T1000 (cell line): ENCODE data around the gene KPNB1.

Source experiments
- DNase-seq: peaks from one replicate; lab custom pipeline; 2025; ENCODE audit warnings: mixed read lengths; lab: John Stamatoyannopoulos, UW

The KPNB1 gene

GRCh38 chr17:47649153-47649971, at the start of gene KPNB1:
Gene KPNB1 (plus strand): TSS chr17:47649919. CDS start chr17:47650245, 326 bp downstream.
- peak; percentile 99 for DNase-seq

- no peak for DNase-seq
These were observed 45.7 kb upstream of the KPNB1 start for GRCh38 chr17:47603830-47604597.

GRCh38 chr17:47604598-47604927, 45.2 kb upstream of the KPNB1 start:
- DNase-seq = no peak

GRCh38 chr17:47605011-47605410, 44.7 kb upstream of the KPNB1 start:
- DNase-seq = no peak

- DNase-seq = no peak
These were observed 42.2 kb upstream of the KPNB1 start for GRCh38 chr17:47607481-47607880.

- no peak for DNase-seq
These were observed 38.1 kb upstream of the KPNB1 start for GRCh38 chr17:47611372-47612350.

GRCh38 chr17:47615766-47616424, 33.8 kb upstream of the KPNB1 start:
- no peak for DNase-seq

- no peak for DNase-seq
These were observed 31.3 kb upstream of the KPNB1 start for GRCh38 chr17:47618410-47618809.

- no peak for DNase-seq
These were observed 29.0 kb upstream of the KPNB1 start for GRCh38 chr17:47620503-47621245.

- peak; percentile 79 for DNase-seq
These were observed 28.2 kb upstream of the KPNB1 start for GRCh38 chr17:47621293-47622179.

- no peak for DNase-seq
These were observed 27.6 kb upstream of the KPNB1 start for GRCh38 chr17:47622180-47622549.

GRCh38 chr17:47624727-47625068, 25.0 kb upstream of the KPNB1 start:
- DNase-seq = no peak

- DNase-seq = no peak
These were observed 21.6 kb upstream of the KPNB1 start for GRCh38 chr17:47628014-47628566.

GRCh38 chr17:47629826-47630225, 19.9 kb upstream of the KPNB1 start:
- DNase-seq = no peak

- DNase-seq = no peak
These were observed 19.1 kb upstream of the KPNB1 start for GRCh38 chr17:47630614-47631013.

GRCh38 chr17:47632991-47633390, 16.7 kb upstream of the KPNB1 start:
- DNase-seq = no peak

- no peak for DNase-seq
These were observed 15.7 kb upstream of the KPNB1 start for GRCh38 chr17:47633996-47634395.

GRCh38 chr17:47634870-47635269, 14.8 kb upstream of the KPNB1 start:
- no peak for DNase-seq

GRCh38 chr17:47635734-47636133, 14.0 kb upstream of the KPNB1 start:
- no peak for DNase-seq
